GM12872 (cell line): Measurements from ENCODE around the gene KIAA0930.

Experiments
- CTCF ChIP-seq: IDR thresholded peaks from 3 replicates; pipeline ENCODE4 v1.5.1; 2011; ENCODE audit warnings: low read depth, mild to moderate bottlenecking, low read length, moderate library complexity; ENCODE audit not compliant: insufficient read depth

The KIAA0930 gene

GRCh38 chr22:45268958-45269844, 28.5 kb upstream of the KIAA0930 start:
- peak; percentile 74 for TF ChIP-seq CTCF

GRCh38 chr22:45268167-45268957, 27.7 kb upstream of the KIAA0930 start:
- no peak for TF ChIP-seq CTCF

- TF ChIP-seq CTCF, result no peak
Measured at GRCh38 chr22:45265535-45265934, 24.8 kb upstream of the KIAA0930 start.

GRCh38 chr22:45263463-45264269, 23.0 kb upstream of the KIAA0930 start:
- peak; percentile 81 for TF ChIP-seq CTCF

GRCh38 chr22:45262931-45263462, 22.3 kb upstream of the KIAA0930 start:
- TF ChIP-seq CTCF, result no peak

- TF ChIP-seq CTCF, result no peak
Measured at GRCh38 chr22:45262195-45262930, 21.7 kb upstream of the KIAA0930 start.
